ENCODE results near the gene AMPD3.

DNA sequence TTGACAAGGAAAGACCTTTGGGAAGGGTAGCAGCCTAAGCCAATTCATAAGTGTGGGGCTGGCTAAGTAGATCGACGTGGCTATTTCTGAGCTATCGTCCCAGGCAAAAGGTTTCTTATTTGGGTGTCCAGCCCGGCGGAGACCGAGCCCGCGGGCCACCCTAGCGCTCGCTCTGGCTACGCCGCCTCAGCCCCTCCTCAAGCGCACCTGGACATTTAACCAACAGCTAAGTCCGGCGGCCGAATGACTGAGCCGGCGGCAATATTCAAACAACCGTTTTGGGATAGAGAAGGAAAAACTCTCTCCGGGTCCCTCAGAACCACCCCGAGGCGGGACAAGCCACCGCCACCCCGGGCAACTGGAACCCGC, 85.5 kb downstream of the AMPD3 start:
- TF ChIP-seq GATA2 (IDR thresholded peaks at IDR 0.05; ENCODE audit: low read depth, low read length) (0 out of 2 replicates have a peak, but pooled peaks have one; percentile 8), GATA3 (IDR thresholded peaks at IDR 0.05; ENCODE audit: low read depth, low read length) (no peak)

Measured in SH-SY5Y (cell line).